Measurements from ENCODE around the gene MCM5.

DNA sequence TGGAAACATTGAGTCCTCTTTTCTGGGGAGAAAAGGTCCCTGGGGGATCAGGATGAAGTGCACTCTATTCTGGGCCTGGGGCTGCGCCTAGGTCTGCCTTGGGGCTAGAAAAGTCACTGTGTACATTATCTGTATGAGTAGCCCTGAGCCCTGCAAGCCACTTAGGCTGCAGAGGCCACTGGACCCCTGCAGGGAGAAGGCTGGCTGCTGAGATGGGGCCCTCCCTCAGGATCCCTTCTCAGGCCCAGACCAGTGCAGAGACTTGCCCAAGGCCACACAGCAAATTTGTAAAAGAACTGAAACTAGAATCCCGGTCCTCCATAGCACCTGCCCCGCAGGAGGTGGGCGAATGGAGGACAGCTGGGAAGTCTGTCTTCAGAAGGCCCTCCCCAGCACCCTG is 45.9 kb upstream of the MCM5 start:
- TF ChIP-seq CTCF (IDR thresholded peaks at IDR 0.05), result no peak
- no peak for TF ChIP-seq POLR2A (IDR thresholded peaks at IDR 0.05)
